HEK293 (cell line): ENCODE measurements around the gene MRPL4.

Experiments
- EGR2 ChIP-seq: fragments of 450-650 bp; formaldehyde crosslinking; IDR thresholded peaks from 2 replicates; pipeline ENCODE4 v1.5.1; 2016; ENCODE audit warnings: low read depth, missing biosample characterization, missing genetic modification characterization
- KLF10 ChIP-seq: fragments of 450-650 bp; IDR thresholded peaks from 2 replicates; pipeline ENCODE4 v1.5.1; 2018; ENCODE audit warnings: missing biosample characterization, mild to moderate bottlenecking, missing genetic modification characterization
- KLF9 ChIP-seq: fragments of 450-650 bp; formaldehyde crosslinking; IDR thresholded peaks from 2 replicates; pipeline ENCODE4 v1.5.1; 2016; ENCODE audit warnings: missing biosample characterization, missing genetic modification characterization, low read depth
- OSR2 ChIP-seq: fragments of 450-650 bp; formaldehyde crosslinking; IDR thresholded peaks from 2 replicates; pipeline ENCODE4 v1.5.1; 2016; ENCODE audit warnings: missing biosample characterization, missing genetic modification characterization
- SP3 ChIP-seq: fragments of 450-650 bp; formaldehyde crosslinking; IDR thresholded peaks from 2 replicates; pipeline ENCODE4 v1.5.1; 2016; ENCODE audit warnings: missing biosample characterization, missing genetic modification characterization
- ZBTB44 ChIP-seq: fragments of 450-650 bp; IDR thresholded peaks from 2 replicates; pipeline ENCODE4 v1.5.1; 2018; ENCODE audit warnings: missing biosample characterization, mild to moderate bottlenecking, missing genetic modification characterization
- ZBTB7A ChIP-seq: fragments of 450-650 bp; formaldehyde crosslinking; IDR thresholded peaks from 2 replicates; pipeline ENCODE4 v1.5.1; 2016; ENCODE audit warnings: low read depth, missing biosample characterization, missing genetic modification characterization
- ZNF16 ChIP-seq: fragments of 450-650 bp; formaldehyde crosslinking; IDR thresholded peaks from 2 replicates; pipeline ENCODE4 v1.5.1; 2016; ENCODE audit warnings: low read depth, missing biosample characterization, missing genetic modification characterization
- ZNF184 ChIP-seq: fragments of 450-650 bp; IDR thresholded peaks from 2 replicates; pipeline ENCODE4 v1.5.1; 2018; ENCODE audit warnings: missing biosample characterization, mild to moderate bottlenecking, missing genetic modification characterization
- ZNF19 ChIP-seq: fragments of 450-650 bp; formaldehyde crosslinking; IDR thresholded peaks from 2 replicates; pipeline ENCODE4; 2016; ENCODE audit warnings: missing biosample characterization, missing genetic modification characterization, low read depth
- ZNF335 ChIP-seq: fragments of 450-650 bp; formaldehyde crosslinking; conservative IDR thresholded peaks from 2 replicates; pipeline ENCODE4 v1.5.1; 2016; ENCODE audit warnings: missing biosample characterization, missing genetic modification characterization
- ZNF341 ChIP-seq: fragments of 450-650 bp; formaldehyde crosslinking; IDR thresholded peaks from 2 replicates; pipeline ENCODE4; 2016; ENCODE audit warnings: low read depth, missing biosample characterization, missing genetic modification characterization
- ZNF404 ChIP-seq: fragments of 450-650 bp; formaldehyde crosslinking; IDR thresholded peaks from 2 replicates; pipeline ENCODE4 v1.5.1; 2017; ENCODE audit warnings: missing biosample characterization, missing genetic modification characterization
- ZNF561 ChIP-seq: fragments of 450-650 bp; IDR thresholded peaks from 2 replicates; pipeline ENCODE4 v1.5.1; 2018; ENCODE audit warnings: missing biosample characterization, missing genetic modification characterization, borderline replicate concordance
- ZNF585B ChIP-seq: fragments of 450-650 bp; formaldehyde crosslinking; IDR thresholded peaks from 2 replicates; pipeline ENCODE4 v1.5.1; 2016; ENCODE audit warnings: missing biosample characterization, missing genetic modification characterization
- ZNF610 ChIP-seq: fragments of 450-650 bp; formaldehyde crosslinking; IDR thresholded peaks from 2 replicates; pipeline ENCODE4 v1.5.1; 2016; ENCODE audit warnings: missing biosample characterization, missing genetic modification characterization, borderline replicate concordance
- ZNF621 ChIP-seq: fragments of 450-650 bp; formaldehyde crosslinking; IDR thresholded peaks from 2 replicates; pipeline ENCODE4 v1.5.1; 2017; ENCODE audit warnings: missing biosample characterization, missing genetic modification characterization
- ZNF701 ChIP-seq: fragments of 450-650 bp; formaldehyde crosslinking; IDR thresholded peaks from 2 replicates; pipeline ENCODE4 v1.5.1; 2016; ENCODE audit warnings: missing biosample characterization, missing genetic modification characterization
- ZNF843 ChIP-seq: fragments of 450-650 bp; formaldehyde crosslinking; IDR thresholded peaks from 2 replicates; pipeline ENCODE4 v1.5.1; 2016; ENCODE audit warnings: missing biosample characterization, missing genetic modification characterization
- ZSCAN18 ChIP-seq: fragments of 450-650 bp; formaldehyde crosslinking; IDR thresholded peaks from 2 replicates; pipeline ENCODE4 v1.5.1; 2016; ENCODE audit warnings: missing biosample characterization, missing genetic modification characterization
- TF ChIP-seq, protein P1 (sequence below): fragments of 450-650 bp; formaldehyde crosslinking; IDR thresholded peaks from 2 replicates; pipeline ENCODE4 v1.5.1; 2017; ENCODE audit warnings: missing biosample characterization, missing genetic modification characterization
- TF ChIP-seq, protein P2 (sequence below): fragments of 450-650 bp; formaldehyde crosslinking; conservative IDR thresholded peaks from 2 replicates; pipeline ENCODE4 v1.5.1; 2016; ENCODE audit warnings: low read depth, missing biosample characterization, missing genetic modification characterization
- TF ChIP-seq, protein P3 (sequence below): fragments of 450-650 bp; formaldehyde crosslinking; IDR thresholded peaks from 2 replicates; pipeline ENCODE4 v1.5.1; 2016; ENCODE audit warnings: missing biosample characterization, missing genetic modification characterization
- TF ChIP-seq, protein P4 (sequence below): fragments of 450-650 bp; formaldehyde crosslinking; IDR thresholded peaks from 2 replicates; pipeline ENCODE4 v1.5.1; 2016; ENCODE audit warnings: missing biosample characterization, missing genetic modification characterization

The MRPL4 gene

GRCh38 chr19:10286803-10287737 is 35.1 kb downstream of the MRPL4 start, which contains the start of gene ICAM4 (continued):
- peak; percentile 42; the same call in 1 of the 2 replicates for TF ChIP-seq KLF10 (tag by site-specific recombination)
- TF ChIP-seq ZBTB7A (tag by site-specific recombination) = no peak
- TF ChIP-seq ZNF16 = peak; percentile 63; the same call in 1 of the 2 replicates
- TF ChIP-seq ZBTB44 (tag by site-specific recombination) = peak; percentile 89; the same call in 1 of the 2 replicates
- TF ChIP-seq ZNF184 = no peak
- TF ChIP-seq ZSCAN18 (tag by site-specific recombination) = no peak
- no peak for TF ChIP-seq EGR2 (tag by site-specific recombination)
- no peak for TF ChIP-seq ZNF701 (tag by site-specific recombination)
- TF ChIP-seq ZNF19 (tag by site-specific recombination) = no peak
- TF ChIP-seq ZNF621 (tag by site-specific recombination) = no peak
- 0 out of 2 replicates have a peak, but pooled peaks have one; percentile 29 for TF ChIP-seq ZNF843
- peak; percentile 19; the same call in 1 of the 2 replicates for TF ChIP-seq KLF9 (tag by site-specific recombination)
- TF ChIP-seq, protein P1, sequence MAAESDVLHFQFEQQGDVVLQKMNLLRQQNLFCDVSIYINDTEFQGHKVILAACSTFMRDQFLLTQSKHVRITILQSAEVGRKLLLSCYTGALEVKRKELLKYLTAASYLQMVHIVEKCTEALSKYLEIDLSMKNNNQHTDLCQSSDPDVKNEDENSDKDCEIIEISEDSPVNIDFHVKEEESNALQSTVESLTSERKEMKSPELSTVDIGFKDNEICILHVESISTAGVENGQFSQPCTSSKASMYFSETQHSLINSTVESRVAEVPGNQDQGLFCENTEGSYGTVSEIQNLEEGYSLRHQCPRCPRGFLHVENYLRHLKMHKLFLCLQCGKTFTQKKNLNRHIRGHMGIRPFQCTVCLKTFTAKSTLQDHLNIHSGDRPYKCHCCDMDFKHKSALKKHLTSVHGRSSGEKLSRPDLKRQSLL = peak; percentile 49
- peak; percentile 48; the same call in 1 of the 2 replicates for TF ChIP-seq ZNF561
- TF ChIP-seq ZNF610 (tag by site-specific recombination) = peak; percentile 79
- TF ChIP-seq SP3 (tag by site-specific recombination) = peak; percentile 74; the same call in 1 of the 2 replicates
- no peak for TF ChIP-seq ZNF585B (tag by site-specific recombination)
- TF ChIP-seq ZNF341 (tag by site-specific recombination) = peak; percentile 95
- TF ChIP-seq, protein P2, sequence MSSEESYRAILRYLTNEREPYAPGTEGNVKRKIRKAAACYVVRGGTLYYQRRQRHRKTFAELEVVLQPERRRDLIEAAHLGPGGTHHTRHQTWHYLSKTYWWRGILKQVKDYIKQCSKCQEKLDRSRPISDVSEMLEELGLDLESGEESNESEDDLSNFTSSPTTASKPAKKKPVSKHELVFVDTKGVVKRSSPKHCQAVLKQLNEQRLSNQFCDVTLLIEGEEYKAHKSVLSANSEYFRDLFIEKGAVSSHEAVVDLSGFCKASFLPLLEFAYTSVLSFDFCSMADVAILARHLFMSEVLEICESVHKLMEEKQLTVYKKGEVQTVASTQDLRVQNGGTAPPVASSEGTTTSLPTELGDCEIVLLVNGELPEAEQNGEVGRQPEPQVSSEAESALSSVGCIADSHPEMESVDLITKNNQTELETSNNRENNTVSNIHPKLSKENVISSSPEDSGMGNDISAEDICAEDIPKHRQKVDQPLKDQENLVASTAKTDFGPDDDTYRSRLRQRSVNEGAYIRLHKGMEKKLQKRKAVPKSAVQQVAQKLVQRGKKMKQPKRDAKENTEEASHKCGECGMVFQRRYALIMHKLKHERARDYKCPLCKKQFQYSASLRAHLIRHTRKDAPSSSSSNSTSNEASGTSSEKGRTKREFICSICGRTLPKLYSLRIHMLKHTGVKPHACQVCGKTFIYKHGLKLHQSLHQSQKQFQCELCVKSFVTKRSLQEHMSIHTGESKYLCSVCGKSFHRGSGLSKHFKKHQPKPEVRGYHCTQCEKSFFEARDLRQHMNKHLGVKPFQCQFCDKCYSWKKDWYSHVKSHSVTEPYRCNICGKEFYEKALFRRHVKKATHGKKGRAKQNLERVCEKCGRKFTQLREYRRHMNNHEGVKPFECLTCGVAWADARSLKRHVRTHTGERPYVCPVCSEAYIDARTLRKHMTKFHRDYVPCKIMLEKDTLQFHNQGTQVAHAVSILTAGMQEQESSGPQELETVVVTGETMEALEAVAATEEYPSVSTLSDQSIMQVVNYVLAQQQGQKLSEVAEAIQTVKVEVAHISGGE (tag by site-specific recombination) = peak; percentile 75
- TF ChIP-seq, protein P3, sequence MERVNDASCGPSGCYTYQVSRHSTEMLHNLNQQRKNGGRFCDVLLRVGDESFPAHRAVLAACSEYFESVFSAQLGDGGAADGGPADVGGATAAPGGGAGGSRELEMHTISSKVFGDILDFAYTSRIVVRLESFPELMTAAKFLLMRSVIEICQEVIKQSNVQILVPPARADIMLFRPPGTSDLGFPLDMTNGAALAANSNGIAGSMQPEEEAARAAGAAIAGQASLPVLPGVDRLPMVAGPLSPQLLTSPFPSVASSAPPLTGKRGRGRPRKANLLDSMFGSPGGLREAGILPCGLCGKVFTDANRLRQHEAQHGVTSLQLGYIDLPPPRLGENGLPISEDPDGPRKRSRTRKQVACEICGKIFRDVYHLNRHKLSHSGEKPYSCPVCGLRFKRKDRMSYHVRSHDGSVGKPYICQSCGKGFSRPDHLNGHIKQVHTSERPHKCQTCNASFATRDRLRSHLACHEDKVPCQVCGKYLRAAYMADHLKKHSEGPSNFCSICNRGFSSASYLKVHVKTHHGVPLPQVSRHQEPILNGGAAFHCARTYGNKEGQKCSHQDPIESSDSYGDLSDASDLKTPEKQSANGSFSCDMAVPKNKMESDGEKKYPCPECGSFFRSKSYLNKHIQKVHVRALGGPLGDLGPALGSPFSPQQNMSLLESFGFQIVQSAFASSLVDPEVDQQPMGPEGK (tag by site-specific recombination) = peak; percentile 59
- TF ChIP-seq ZNF404 (tag by site-specific recombination) = no peak
- peak; percentile 93 for TF ChIP-seq ZNF335 (tag by site-specific recombination)
- TF ChIP-seq OSR2 (tag by site-specific recombination) = no peak
- TF ChIP-seq, protein P4, sequence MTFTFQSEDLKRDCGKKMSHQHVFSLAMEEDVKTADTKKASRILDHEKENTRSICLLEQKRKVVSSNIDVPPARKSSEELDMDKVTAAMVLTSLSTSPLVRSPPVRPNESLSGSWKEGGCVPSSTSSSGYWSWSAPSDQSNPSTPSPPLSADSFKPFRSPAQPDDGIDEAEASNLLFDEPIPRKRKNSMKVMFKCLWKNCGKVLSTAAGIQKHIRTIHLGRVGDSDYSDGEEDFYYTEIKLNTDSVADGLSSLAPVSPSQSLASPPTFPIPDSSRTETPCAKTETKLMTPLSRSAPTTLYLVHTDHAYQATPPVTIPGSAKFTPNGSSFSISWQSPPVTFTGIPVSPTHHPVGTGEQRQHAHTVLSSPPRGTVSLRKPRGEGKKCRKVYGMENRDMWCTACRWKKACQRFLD (tag by site-specific recombination) = no peak
- TF ChIP-seq, all 188 proteins: peak for 45
